ENCODE measurements around the gene BNC2. TPM values are rescaled to one million over a fixed set of nuclear protein-coding genes. Genes with fewer than 3 reads are reported as not detected.

Gene BNC2
- total RNA-seq, 2 experiments from 2014 or later: not detected

- H4K20me1 ChIP-seq (ENCODE audit: insufficient read depth, low read length): no peaks in the 10 kb centered on the region
- CTCF ChIA-PET (ENCODE audit: unreplicated experiment): no interaction called here
- H3K4me3 ChIP-seq (ENCODE audit: low read depth, low read length, poor library complexity, severe bottlenecking): no peak overlapping the region
- no peak overlapping the region for H3K4me2 ChIP-seq (ENCODE audit: low read length)
- no TSS peak for BruUV-seq (replicated peaks)
- no peak for DNase-seq (ENCODE audit: low spot score)
- H2AFZ ChIP-seq (ENCODE audit: low read length): no peak overlapping the region
- no peak overlapping the region for H3K27ac ChIP-seq (ENCODE audit: low read depth, low read length, poor library complexity, severe bottlenecking)
- H3K9me3 ChIP-seq (ENCODE audit: low read length): no peaks in the 10 kb centered on the region
- no peaks in the 10 kb centered on the region for H3K79me2 ChIP-seq (ENCODE audit: insufficient read depth, low read depth, low read length)
- POLR2A ChIA-PET: interaction anchor here (0.6 kb wide), 1 partner anchor 623 kb away, joined by 4 read pairs; no protein-coding TSS in a partner anchor
- no peaks in the 10 kb centered on the region for H3K4me1 ChIP-seq (ENCODE audit: insufficient read depth, low read length, poor library complexity, severe bottlenecking)
- no peaks in the 10 kb centered on the region for H3K36me3 ChIP-seq (ENCODE audit: insufficient read depth, low read length)
- no peaks in the 10 kb centered on the region for H3K9me2 ChIP-seq (ENCODE audit: insufficient read depth, low read length)
- intact Hi-C loops (cut with micrococcal nuclease; ENCODE audit: unreplicated experiment): no loop called here
- TF ChIP-seq EZH2phosphoT487 (IDR thresholded peaks at IDR 0.05; ENCODE audit: borderline replicate concordance, low read depth, low read length) (no peak), CTCF (conservative IDR thresholded peaks at IDR 0.05; ENCODE audit: low read length) (no peak)
Measured at GRCh38 chr9:16821344-16821743, 49.1 kb downstream of the BNC2 start.

- POLR2A ChIA-PET: no interaction called here
Measured at GRCh38 chr9:16817514-16817913, 53.0 kb downstream of the BNC2 start.

GRCh38 chr9:16817002-16817401, 53.5 kb downstream of the BNC2 start:
- no peak for TF ChIP-seq EZH2phosphoT487 (IDR thresholded peaks at IDR 0.05; ENCODE audit: borderline replicate concordance, low read depth, low read length)
- TF ChIP-seq CTCF (conservative IDR thresholded peaks at IDR 0.05; ENCODE audit: low read length): no peak
- ChIA-PET CTCF (ENCODE audit: unreplicated experiment) (no interaction called here), POLR2A (no interaction called here)
- Histone ChIP-seq H3K27ac (ENCODE audit: low read depth, low read length, poor library complexity, severe bottlenecking) (no peak overlapping the region), H3K4me2 (ENCODE audit: low read length) (no peak overlapping the region), H3K9me2 (ENCODE audit: insufficient read depth, low read length) (no peaks in the 10 kb centered on the region), H2AFZ (ENCODE audit: low read length) (no peak overlapping the region), H3K4me3 (ENCODE audit: low read depth, low read length, poor library complexity, severe bottlenecking) (no peak overlapping the region), H3K79me2 (ENCODE audit: insufficient read depth, low read depth, low read length) (no peaks in the 10 kb centered on the region), H3K4me1 (ENCODE audit: insufficient read depth, low read length, poor library complexity, severe bottlenecking) (no peaks in the 10 kb centered on the region), H3K9me3 (ENCODE audit: low read length) (no peaks in the 10 kb centered on the region), H3K36me3 (ENCODE audit: insufficient read depth, low read length) (no peaks in the 10 kb centered on the region), H4K20me1 (ENCODE audit: insufficient read depth, low read length) (no peaks in the 10 kb centered on the region)
- no peak for DNase-seq (ENCODE audit: low spot score)
- BruUV-seq (replicated peaks): no TSS peak
- intact Hi-C loops (cut with micrococcal nuclease; ENCODE audit: unreplicated experiment): no loop called here

More at GRCh38 chr9:16817514-16817913, 53.0 kb downstream of the BNC2 start:
- DNase-seq (ENCODE audit: low spot score): no peak
- Histone ChIP-seq H3K4me2 (ENCODE audit: low read length) (no peak overlapping the region), H3K36me3 (ENCODE audit: insufficient read depth, low read length) (no peaks in the 10 kb centered on the region), H3K9me2 (ENCODE audit: insufficient read depth, low read length) (no peaks in the 10 kb centered on the region), H3K4me3 (ENCODE audit: low read depth, low read length, poor library complexity, severe bottlenecking) (no peak overlapping the region), H2AFZ (ENCODE audit: low read length) (no peak overlapping the region), H3K27ac (ENCODE audit: low read depth, low read length, poor library complexity, severe bottlenecking) (no peak overlapping the region), H4K20me1 (ENCODE audit: insufficient read depth, low read length) (no peaks in the 10 kb centered on the region), H3K4me1 (ENCODE audit: insufficient read depth, low read length, poor library complexity, severe bottlenecking) (no peaks in the 10 kb centered on the region), H3K9me3 (ENCODE audit: low read length) (no peaks in the 10 kb centered on the region), H3K79me2 (ENCODE audit: insufficient read depth, low read depth, low read length) (no peaks in the 10 kb centered on the region)
- TF ChIP-seq EZH2phosphoT487 (IDR thresholded peaks at IDR 0.05; ENCODE audit: borderline replicate concordance, low read depth, low read length) (no peak), CTCF (conservative IDR thresholded peaks at IDR 0.05; ENCODE audit: low read length) (no peak)
- intact Hi-C loops (cut with micrococcal nuclease; ENCODE audit: unreplicated experiment): no loop called here
- CTCF ChIA-PET (ENCODE audit: unreplicated experiment): no interaction called here
- no TSS peak for BruUV-seq (replicated peaks)

Data from OCI-LY7 (cell line).